HG03565 (cell line): Measurements from ENCODE around the gene C20orf204.
"Not testable (repeated sequence)": the region's sequence is repeated elsewhere in the genome, so short reads cannot be mapped to it uniquely, and the experiment has no call there.

Source experiments
- ATAC-seq: cut with Tn5 transposase; IDR thresholded peaks from one replicate; pipeline ENCODE4 v1.9.1; 2021; ENCODE audit warnings: mild to moderate bottlenecking, moderate library complexity; ENCODE audit not compliant: unreplicated experiment

Gene C20orf204

DNA sequence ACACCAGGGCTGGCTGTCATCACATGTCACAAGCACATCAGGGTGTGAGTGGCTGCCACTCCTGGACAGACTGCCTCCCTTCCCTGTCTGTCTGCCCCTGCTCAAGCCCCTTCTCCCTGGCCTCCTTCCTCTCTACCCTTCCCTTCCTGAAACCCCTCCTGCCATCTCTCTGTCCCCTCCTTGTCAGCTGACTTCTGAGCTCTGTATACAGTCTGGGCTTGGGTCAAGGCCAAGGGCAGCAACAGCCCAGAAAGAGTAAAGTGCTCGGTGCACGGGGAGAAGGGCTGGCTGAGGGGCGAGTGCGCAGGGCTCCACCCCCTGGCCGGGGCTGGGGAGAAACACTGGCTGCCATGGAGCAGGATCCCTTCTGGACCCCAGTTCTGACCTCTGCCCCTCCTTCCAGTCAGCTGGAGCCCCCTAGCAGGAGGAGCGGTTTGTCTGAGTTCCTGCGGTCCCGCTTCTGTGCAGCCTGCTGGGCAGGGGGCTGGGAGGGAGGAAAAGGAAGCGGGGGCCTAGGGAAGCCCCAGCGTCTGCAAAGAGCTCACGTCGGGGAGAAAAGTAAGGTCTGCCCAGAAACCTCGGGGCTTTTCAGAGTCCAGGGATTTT, 46.2 kb downstream of the C20orf204 start:
- ATAC-seq = no peak

DNA sequence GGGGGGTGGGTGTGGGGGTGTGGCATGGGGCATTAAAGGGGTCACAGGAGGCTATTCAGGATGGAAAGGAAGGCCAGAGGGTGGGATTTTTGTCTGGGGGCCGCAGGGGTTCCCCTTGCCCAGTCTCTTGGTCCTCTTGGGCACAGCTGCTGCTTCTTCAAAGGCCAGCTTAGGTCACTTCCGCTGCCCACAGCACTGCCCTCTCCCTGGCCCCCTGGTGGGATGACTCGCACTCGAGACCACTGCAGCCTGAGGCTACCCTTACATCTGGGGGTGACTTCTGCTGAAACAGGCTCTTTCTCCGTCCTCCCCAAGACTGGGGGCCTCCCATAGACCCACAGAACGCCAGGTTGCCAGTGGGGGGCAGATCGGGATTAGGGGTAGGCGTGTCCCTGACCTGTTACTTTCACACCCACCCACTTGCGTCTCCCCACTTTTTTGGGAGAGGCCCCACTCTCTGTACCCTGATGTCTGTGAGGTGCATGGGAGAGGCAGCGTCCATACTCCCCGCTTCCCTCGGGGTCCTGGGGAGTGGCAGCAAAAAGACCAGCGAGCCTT, 46.9 kb downstream of the C20orf204 start:
- ATAC-seq = no peak

DNA sequence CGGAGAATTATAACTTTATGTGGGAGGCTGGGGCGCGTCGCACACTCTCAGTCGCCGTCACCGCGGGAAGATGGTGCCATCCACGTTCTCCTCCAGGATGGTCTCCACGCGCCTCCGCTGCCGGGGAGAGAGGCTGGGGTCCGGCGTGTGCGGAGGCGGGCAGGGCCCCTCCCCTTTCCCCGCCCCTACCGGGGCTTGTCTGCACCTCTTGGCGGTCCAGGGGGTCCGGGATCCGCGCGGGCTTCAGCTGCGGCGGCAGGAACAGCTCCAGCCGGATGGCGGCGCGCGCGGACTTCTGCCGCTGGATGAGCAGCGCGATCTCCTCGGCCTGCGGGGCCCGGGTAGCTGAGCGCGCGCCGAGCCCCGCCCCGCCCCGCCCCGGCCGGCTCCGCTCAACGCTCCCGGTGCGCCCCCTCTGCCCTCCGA, 47.4 kb downstream of the C20orf204 start:
- ATAC-seq = no peak

DNA sequence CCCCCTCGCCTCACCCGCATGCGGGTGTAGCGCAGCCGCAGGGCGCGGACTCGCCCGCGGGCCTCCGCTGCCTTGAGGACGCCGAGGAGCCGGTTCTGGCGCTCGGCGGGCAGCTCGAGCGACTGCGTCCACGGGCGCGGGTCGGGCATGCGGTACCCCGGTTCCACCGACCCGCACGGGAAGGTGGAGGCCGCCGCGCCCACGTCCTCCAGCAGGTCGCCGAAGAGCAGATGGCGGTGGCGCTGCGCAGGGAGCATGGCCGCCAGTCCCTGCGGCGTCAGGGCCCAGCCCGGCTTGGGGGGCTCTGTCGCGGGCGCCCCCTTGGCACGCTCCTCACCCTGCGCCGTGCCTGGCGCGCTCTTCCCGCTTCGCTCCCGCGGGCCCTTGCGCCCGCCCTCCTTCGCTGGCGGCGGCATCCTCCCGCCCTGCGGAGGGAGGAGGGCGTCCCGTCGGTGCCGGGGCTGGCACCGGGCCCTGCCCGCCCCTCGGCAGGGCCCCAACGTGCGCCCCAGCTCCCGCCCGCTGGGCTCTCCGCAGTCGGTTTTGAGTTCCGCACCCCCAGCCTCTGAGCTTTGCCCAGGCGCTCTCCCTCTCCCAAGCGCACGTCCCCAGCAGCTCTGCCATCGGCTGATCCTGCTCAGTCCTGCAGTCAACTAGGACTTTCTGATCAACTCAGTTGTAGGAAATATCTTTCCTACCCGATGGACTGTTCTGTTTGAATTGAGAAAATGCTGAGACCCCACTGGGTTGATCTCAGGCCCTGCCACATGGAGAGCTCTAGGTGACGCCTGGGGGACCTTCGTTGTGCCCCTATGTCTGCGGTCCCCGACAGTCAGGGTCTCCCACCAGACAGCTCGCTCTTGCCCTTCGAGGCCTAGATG, 48.1 kb downstream of the C20orf204 start, which contains the start of gene LKAAEAR1:
Gene LKAAEAR1, minus strand, starts transcription at position 595 of the 881 bp plus-strand sequence. Its CDS starts 179 bp downstream, at position 416.
- no peak for ATAC-seq

DNA sequence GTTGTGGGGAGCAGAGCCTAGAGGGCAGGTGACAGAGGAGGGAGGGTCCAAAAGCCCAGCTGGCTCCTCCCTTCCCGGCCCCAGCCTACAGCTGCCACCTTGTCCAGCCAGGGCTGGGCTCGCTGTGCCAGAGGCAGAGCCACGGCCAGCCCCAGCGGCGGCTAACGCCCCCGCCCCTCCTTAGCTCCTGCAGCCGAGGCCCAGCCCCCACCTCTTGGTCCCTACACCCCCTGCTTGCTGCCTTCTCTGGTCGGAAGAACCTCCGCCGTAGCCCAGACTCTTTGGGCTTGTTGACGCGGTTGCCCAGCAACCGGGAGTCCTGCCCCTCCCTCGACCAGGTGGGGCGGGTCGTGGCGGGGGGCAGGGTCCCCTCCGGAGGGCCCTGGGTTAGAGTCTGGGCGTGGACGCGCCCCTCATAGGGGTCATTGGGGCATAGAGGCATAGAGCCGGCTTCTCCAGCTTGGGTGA, 48.7 kb downstream of the C20orf204 start:
- ATAC-seq = no peak

DNA sequence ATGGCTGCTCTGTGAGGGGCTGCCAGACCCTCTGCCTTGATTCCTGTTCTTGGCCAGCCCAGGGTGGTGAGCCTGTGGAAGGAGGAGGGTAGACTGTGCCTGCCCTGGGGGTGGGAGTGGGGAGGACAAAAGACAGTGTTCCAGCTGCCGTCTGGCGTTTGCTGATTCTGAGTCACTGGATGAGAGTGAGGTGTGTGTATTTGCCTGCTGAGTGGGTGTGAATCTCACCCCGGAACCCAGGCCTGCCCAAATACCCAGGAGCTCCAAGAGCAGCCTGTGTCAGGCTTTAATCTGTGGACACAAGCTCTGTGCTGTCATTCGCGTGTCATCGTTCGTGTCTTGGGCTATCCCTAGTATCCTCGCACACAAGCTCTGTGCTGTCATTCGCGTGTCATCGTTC, 50.8 kb downstream of the C20orf204 start:
- ATAC-seq = no peak

DNA sequence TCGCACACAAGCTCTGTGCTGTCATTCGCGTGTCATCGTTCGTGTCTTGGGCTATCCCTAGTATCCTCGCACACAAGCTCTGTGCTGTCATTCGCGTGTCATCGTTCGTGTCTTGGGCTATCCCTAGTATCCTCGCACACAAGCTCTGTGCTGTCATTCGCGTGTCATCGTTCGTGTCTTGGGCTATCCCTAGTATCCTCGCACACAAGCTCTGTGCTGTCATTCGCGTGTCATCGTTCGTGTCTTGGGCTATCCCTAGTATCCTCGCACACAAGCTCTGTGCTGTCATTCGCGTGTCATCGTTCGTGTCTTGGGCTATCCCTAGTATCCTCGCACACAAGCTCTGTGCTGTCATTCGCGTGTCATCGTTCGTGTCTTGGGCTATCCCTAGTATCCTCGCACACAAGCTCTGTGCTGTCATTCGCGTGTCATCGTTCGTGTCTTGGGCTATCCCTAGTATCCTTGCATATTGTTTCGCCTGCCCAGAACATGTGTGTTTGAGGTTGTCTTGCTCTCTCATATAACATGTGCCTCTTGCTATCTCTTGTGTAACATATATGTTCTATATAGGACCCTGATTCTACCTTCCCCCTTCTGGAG, 51.3 kb downstream of the C20orf204 start:
- ATAC-seq = not testable (repeated sequence)

DNA sequence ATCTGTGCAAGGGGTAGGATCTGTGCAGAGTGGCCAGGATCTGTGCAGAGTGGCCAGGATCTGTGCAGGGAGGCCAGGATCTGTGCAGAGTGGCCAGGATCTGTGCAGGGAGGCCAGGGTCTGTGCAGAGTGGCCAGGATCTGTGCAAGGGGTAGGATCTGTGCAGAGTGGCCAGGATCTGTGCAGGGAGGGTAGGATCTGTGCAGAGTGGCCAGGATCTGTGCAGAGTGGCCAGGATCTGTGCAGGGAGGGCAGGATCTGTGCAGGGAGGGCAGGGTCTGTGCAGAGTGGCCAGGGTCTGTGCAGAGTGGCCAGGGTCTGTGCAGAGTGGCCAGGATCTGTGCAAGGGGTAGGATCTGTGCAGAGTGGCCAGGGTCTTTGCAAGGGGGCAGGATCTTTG, 52.6 kb downstream of the C20orf204 start:
- not testable (repeated sequence) for ATAC-seq
